Measurements from ENCODE around the gene EFHD2.

- TF ChIP-seq POLR2AphosphoS5 (IDR thresholded peaks at IDR 0.05) (no peak), CTCF (IDR thresholded peaks at IDR 0.05) (no peak), POLR2A (IDR thresholded peaks at IDR 0.05) (no peak)
These were observed 46.7 kb downstream of the EFHD2 start, which contains the start of gene CELA2A for GRCh38 chr1:15456313-15456954.

All from transverse colon (tissue), 4 donors.